SK-N-SH (cell line): ENCODE data around the gene SH3PXD2A.

Experiments used
- EP300 ChIP-seq, 2 experiments: IDR thresholded peaks; 2 replicates each; pipeline versions ENCODE4 v1.4.0 to v1.6.1; 2012; ENCODE audit warnings: borderline replicate concordance in 1 of 2, low read depth in 1 of 2, low read length in 1 of 2
- JUND ChIP-seq: IDR thresholded peaks from 2 replicates; pipeline ENCODE4 v1.4.0; 2012
- POLR2AphosphoS5 ChIP-seq: IDR thresholded peaks from 2 replicates; pipeline ENCODE4 v1.6.1; 2012; ENCODE audit warnings: low read depth, low read length
- RAD21 ChIP-seq: IDR thresholded peaks from 2 replicates; pipeline ENCODE4 v1.6.1; 2012; ENCODE audit warnings: mild to moderate bottlenecking, low read length
- SMC3 ChIP-seq: IDR thresholded peaks from 2 replicates; pipeline ENCODE4 v1.6.1; 2012; ENCODE audit warnings: low read depth, low read length, improper control_type of control experiment

GRCh38 chr10:103584216-103585010 lies 271.0 kb downstream of the SH3PXD2A start:
- TF ChIP-seq JUND (no peak), SMC3 (no peak), POLR2AphosphoS5 (no peak), RAD21 (no peak), EP300 (IDR thresholded peaks at IDR 0.05; ENCODE audit: borderline replicate concordance in 1 of 2, low read depth in 1 of 2, low read length in 1 of 2) (no peak)
